SU-DHL-6 (cell line): Measurements from ENCODE around the gene SHF.

Experiments used
- CTCF ChIP-seq: fragments of 200-600 bp; sonication (generic); IDR thresholded peaks from one replicate; pipeline ENCODE4 v1.5.1; 2017; ENCODE audit warnings: antibody characterized with exemption, mild to moderate bottlenecking, low read length, moderate library complexity; ENCODE audit not compliant: insufficient read depth, poor library complexity, severe bottlenecking
- EZH2phosphoT487 ChIP-seq: fragments of 200-600 bp; sonication (generic), shearing (Covaris generic); conservative IDR thresholded peaks from 2 replicates; pipeline ENCODE4 v1.6.1; 2018; ENCODE audit warnings: mild to moderate bottlenecking, antibody characterized with exemption, low read length, moderate library complexity, mixed read lengths

- TF ChIP-seq CTCF (no peak), EZH2phosphoT487 (no peak)
Measured at GRCh38 chr15:45221053-45221599, 33.4 kb upstream of the SHF start.
